ENCODE data around the gene OTUB2. TPM values are rescaled to one million over a fixed set of nuclear protein-coding genes. Genes with fewer than 3 reads are reported as not detected.

Gene OTUB2
- total and polyA plus RNA-seq, 2 donors (not counting 3 experiments of a cell fraction or from before 2014, with no cell fraction given) = 0.70 to 1.6 TPM

DNA sequence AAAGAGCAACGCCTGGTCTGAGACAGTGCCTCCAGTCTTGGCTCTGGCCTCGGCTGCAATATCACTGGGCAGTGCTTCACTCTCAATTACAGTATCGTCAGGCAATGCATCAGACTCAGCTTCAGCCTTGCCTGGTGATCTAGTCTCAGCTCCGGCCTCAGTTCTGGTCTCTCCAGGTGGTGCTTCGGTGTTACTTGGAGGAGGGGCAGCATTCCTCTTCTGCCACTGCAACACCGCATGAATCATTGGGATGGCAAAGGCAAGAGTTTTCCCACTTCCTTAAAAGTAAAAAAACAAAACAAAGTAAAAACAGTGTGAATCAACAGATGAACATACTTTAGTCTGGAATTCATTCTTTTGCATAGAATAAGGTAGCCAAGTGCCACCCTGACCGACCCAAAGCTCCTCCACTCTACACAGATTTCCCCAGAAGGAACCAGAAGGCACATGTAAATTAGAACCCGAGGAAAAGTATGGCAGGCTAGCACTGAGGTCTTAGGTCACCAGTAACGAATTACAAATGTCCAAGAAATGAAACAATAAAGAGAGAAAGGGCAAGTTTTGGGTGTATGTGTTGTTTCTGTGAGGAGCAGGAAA, 36.3 kb downstream of the OTUB2 start:
- Histone ChIP-seq H3K79me2 (ENCODE audit: control insufficient read depth, insufficient read depth, low read length) (peaks cover 54% of the 10 kb centered on the region), H3K27ac (ENCODE audit: insufficient read depth, low read depth, low read length) (peak overlapping the region; percentile 10), H2AFZ (ENCODE audit: low read depth, low read length) (no peak overlapping the region), H3K9me3 (replicated peaks; ENCODE audit: control insufficient read depth, insufficient read depth, low read length) (no peaks in the 10 kb centered on the region), H3K4me3 (replicated peaks in 1 of 3; ENCODE audit: insufficient read depth in 1 of 3, low read depth in 1 of 3, low read length in 3 of 3) (no peak overlapping the region), H3K36me3 (ENCODE audit: control insufficient read depth in 2 of 2, extremely low read depth in 1 of 2, insufficient read depth in 2 of 2, low read length in 2 of 2) (peaks cover 23 to 26% of the 10 kb centered on the region in 2 experiments), H3K27me3 (ENCODE audit: control insufficient read depth in 2 of 2, insufficient read depth in 2 of 2, low read length in 2 of 2) (no peaks in the 10 kb centered on the region), H4K20me1 (replicated peaks; ENCODE audit: control insufficient read depth, extremely low read depth, insufficient read depth, low read length) (no peaks in the 10 kb centered on the region), H3K4me1 (ENCODE audit: control insufficient read depth, extremely low read depth, insufficient read depth, low read length) (peaks cover 13% of the 10 kb centered on the region), H3K4me2 (ENCODE audit: insufficient read depth, low read length) (peak overlapping the region; percentile 17), H3K9me1 (replicated peaks; ENCODE audit: control insufficient read depth, extremely low read depth, insufficient read depth, low read length) (no peaks in the 10 kb centered on the region), H3K9ac (replicated peaks; ENCODE audit: extremely low read depth, insufficient read depth, low read length) (no peak overlapping the region)
- FAIRE-seq = peak; percentile 68
- POLR2A ChIA-PET = no interaction called here
- BruUV-seq (replicated peaks) = no TSS peak
- intact Hi-C loops (cut with micrococcal nuclease) = no loop called here
- TF ChIP-seq POLR2A (IDR thresholded peaks at IDR 0.05; ENCODE audit: low read depth, low read length) = no peak
- TF ChIP-seq JUN (IDR thresholded peaks at IDR 0.05; ENCODE audit: borderline replicate concordance, insufficient read depth, insufficient read length, low read depth) = no peak
- TF ChIP-seq GATA2 (IDR thresholded peaks at IDR 0.05; ENCODE audit: insufficient read depth, insufficient read length, low read depth, low read length) = no peak
- TF ChIP-seq POLR2AphosphoS5 (IDR thresholded peaks at IDR 0.05; ENCODE audit: insufficient read depth, low read depth, low read length) = no peak
- TF ChIP-seq EZH2 (IDR thresholded peaks at IDR 0.05; ENCODE audit: borderline replicate concordance, low read depth, low read length, severe bottlenecking) = no peak
- TF ChIP-seq FOS (IDR thresholded peaks at IDR 0.05; ENCODE audit: borderline replicate concordance, insufficient read depth, low read length) = no peak
- TF ChIP-seq CTCF (IDR thresholded peaks at IDR 0.05; ENCODE audit: extremely low read depth in 1 of 2, insufficient read depth in 1 of 2, low read depth in 1 of 2, low read length in 2 of 2) = no peak
- no peak for TF ChIP-seq MAX (IDR thresholded peaks at IDR 0.05; ENCODE audit: insufficient read depth, insufficient read length)
- no peak for TF ChIP-seq MYC (IDR thresholded peaks at IDR 0.05; ENCODE audit: low read depth, low read length)
- dilution Hi-C loops (cut with MboI; ENCODE audit: extremely low pct_ligation_motif_present, low sequenced_read_pairs) = no loop called here
- DNase-seq (ENCODE audit: low read depth, low spot score) = peak; percentile 43
- CTCF ChIA-PET = interaction anchor here (1.3 to 3.2 kb wide), 2 partner anchors 26 to 67 kb away, joined by 3 to 9 read pairs; partner anchors contain the start of gene IFI27L2
